ENCODE measurements around the gene MAEA.

DNA sequence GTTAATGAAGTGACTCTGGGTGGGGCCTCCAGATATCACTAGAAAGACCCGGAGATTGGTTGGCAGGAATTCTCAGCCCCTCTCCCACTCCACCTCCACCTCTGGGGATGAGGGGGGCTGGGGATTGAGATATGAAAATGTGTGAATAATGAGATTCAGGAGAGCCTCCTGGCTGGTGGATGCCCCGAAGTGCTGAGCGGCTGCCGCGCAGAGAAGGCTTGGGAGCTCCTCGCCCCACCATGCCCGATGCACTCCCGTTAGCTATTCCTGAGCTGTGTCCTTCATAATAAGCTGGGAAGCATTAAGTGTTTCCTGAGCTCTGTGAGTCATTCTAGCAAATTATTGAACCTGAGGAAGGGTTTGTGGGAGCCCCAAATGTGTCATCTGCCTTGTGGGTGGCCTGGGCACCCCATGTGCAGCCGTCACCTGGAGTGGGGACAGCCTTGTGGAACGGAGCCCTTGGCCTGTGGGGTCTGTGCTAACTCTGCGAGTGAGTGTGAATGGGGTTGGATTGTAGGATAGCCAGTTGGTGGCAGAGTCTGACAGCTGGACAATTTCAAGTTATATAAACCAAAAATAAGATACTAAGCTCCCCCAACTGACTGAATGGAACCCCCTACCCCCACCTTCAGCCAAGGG lies 4.4 kb upstream of the MAEA start:
- TF ChIP-seq, protein P1, sequence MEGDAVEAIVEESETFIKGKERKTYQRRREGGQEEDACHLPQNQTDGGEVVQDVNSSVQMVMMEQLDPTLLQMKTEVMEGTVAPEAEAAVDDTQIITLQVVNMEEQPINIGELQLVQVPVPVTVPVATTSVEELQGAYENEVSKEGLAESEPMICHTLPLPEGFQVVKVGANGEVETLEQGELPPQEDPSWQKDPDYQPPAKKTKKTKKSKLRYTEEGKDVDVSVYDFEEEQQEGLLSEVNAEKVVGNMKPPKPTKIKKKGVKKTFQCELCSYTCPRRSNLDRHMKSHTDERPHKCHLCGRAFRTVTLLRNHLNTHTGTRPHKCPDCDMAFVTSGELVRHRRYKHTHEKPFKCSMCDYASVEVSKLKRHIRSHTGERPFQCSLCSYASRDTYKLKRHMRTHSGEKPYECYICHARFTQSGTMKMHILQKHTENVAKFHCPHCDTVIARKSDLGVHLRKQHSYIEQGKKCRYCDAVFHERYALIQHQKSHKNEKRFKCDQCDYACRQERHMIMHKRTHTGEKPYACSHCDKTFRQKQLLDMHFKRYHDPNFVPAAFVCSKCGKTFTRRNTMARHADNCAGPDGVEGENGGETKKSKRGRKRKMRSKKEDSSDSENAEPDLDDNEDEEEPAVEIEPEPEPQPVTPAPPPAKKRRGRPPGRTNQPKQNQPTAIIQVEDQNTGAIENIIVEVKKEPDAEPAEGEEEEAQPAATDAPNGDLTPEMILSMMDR (IDR thresholded peaks at IDR 0.05): no peak
- TF ChIP-seq POLR2A (IDR thresholded peaks at IDR 0.05): no peak

All from transverse colon (tissue), 3 donors.